HepG2 (cell line): ENCODE measurements around the gene TNFAIP2. TPM values are rescaled to one million over a fixed set of nuclear protein-coding genes. Genes with fewer than 3 reads are reported as not detected.
A peak's percentile ranks its signal among the peaks of the same experiment; 100 is the strongest.

Source experiments
- ATF7 ChIP-seq, 2 experiments: fragments of 450-650 bp in 1 of 2; sonication (generic) in 1 of 2; formaldehyde crosslinking in 1 of 2; IDR thresholded peaks; 2 replicates each; pipeline versions ENCODE4 v1.4.0 to v1.6.1; 2016 to 2020; ENCODE audit warnings: antibody characterized with exemption in 1 of 2, mild to moderate bottlenecking in 1 of 2, missing genetic modification reagents in 1 of 2
- CHD4 ChIP-seq: fragments of 200-600 bp; sonication (generic); IDR thresholded peaks from 2 replicates; pipeline ENCODE4 v1.7.0; 2017; ENCODE audit warnings: mild to moderate bottlenecking, low read length, borderline replicate concordance
- ESRRA ChIP-seq: sonication (generic); formaldehyde crosslinking; IDR thresholded peaks from 2 replicates; pipeline ENCODE4 v1.5.1; 2020; ENCODE audit warnings: mild to moderate bottlenecking, low read depth, missing genetic modification reagents
- FOSL1 ChIP-seq: sonication (generic); formaldehyde crosslinking; IDR thresholded peaks from 2 replicates; pipeline ENCODE4 v1.9.0; 2021; ENCODE audit warnings: missing genetic modification reagents, borderline replicate concordance
- HIC2 ChIP-seq: sonication (generic); formaldehyde crosslinking; IDR thresholded peaks from 2 replicates; pipeline ENCODE4 v1.9.0; 2022; ENCODE audit warnings: low read depth, missing genetic modification reagents
- HNRNPL ChIP-seq: fragments of 200-400 bp; formaldehyde crosslinking; IDR thresholded peaks from 2 replicates; pipeline ENCODE4 v1.6.1; 2017; ENCODE audit warnings: mild to moderate bottlenecking, low read depth, low read length
- KDM5B ChIP-seq: sonication (generic); formaldehyde crosslinking; IDR thresholded peaks from 2 replicates; pipeline ENCODE4 v1.4.0; 2020; ENCODE audit warnings: missing genetic modification reagents, mild to moderate bottlenecking, borderline replicate concordance
- MNT ChIP-seq: fragments of 450-650 bp; IDR thresholded peaks from 2 replicates; pipeline ENCODE4 v1.6.1; 2016
- NCOR1 ChIP-seq: fragments of 200-600 bp; sonication (generic); IDR thresholded peaks from 2 replicates; pipeline ENCODE4 v1.7.0; 2017; ENCODE audit warnings: antibody characterized with exemption, low read length, borderline replicate concordance
- PAWR ChIP-seq: sonication (generic); formaldehyde crosslinking; IDR thresholded peaks from 2 replicates; pipeline ENCODE4 v1.4.0; 2020; ENCODE audit warnings: missing genetic modification reagents, mild to moderate bottlenecking, borderline replicate concordance
- RELA ChIP-seq: sonication (generic); formaldehyde crosslinking; IDR thresholded peaks from 2 replicates; pipeline ENCODE4 v1.4.0; 2020; ENCODE audit warnings: missing genetic modification reagents
- SNAPC2 ChIP-seq: sonication (generic); formaldehyde crosslinking; IDR thresholded peaks from 2 replicates; pipeline ENCODE4 v1.8.1; 2022; ENCODE audit warnings: mild to moderate bottlenecking, missing genetic modification reagents
- SOX6 ChIP-seq, 2 experiments: fragments of 450-650 bp in 1 of 2; sonication (generic) in 1 of 2; formaldehyde crosslinking in 1 of 2; IDR thresholded peaks; 2 replicates each; pipeline versions ENCODE4 v1.4.0 to v1.6.1; 2017 to 2020; ENCODE audit warnings: antibody characterized with exemption in 1 of 2, mild to moderate bottlenecking in 1 of 2, missing genetic modification reagents in 1 of 2
- SRSF9 ChIP-seq: fragments of 200-400 bp; formaldehyde crosslinking; IDR thresholded peaks from 2 replicates; pipeline ENCODE4 v1.6.1; 2018; ENCODE audit warnings: borderline replicate concordance, mild to moderate bottlenecking, low read depth, low read length; ENCODE audit not compliant: insufficient read depth, poor library complexity, severe bottlenecking
- YEATS4 ChIP-seq: sonication (generic); formaldehyde crosslinking; IDR thresholded peaks from 2 replicates; pipeline ENCODE4 v1.4.0; 2020; ENCODE audit warnings: missing genetic modification reagents, borderline replicate concordance
- ZNF224 ChIP-seq: sonication (generic); formaldehyde crosslinking; IDR thresholded peaks from 2 replicates; pipeline ENCODE4 v1.5.0; 2020; ENCODE audit warnings: mild to moderate bottlenecking, missing genetic modification reagents
- ZNF589 ChIP-seq: sonication (generic); formaldehyde crosslinking; conservative IDR thresholded peaks from 2 replicates; pipeline ENCODE4 v1.8.0; 2022; ENCODE audit warnings: mild to moderate bottlenecking, moderate library complexity, missing genetic modification reagents
- ZNF619 ChIP-seq: sonication (generic); formaldehyde crosslinking; IDR thresholded peaks from 2 replicates; pipeline ENCODE4 v1.4.0; 2020; ENCODE audit warnings: mild to moderate bottlenecking, missing genetic modification reagents
- ZNF644 ChIP-seq: IDR thresholded peaks from 2 replicates; pipeline ENCODE4 v1.6.1; 2016; ENCODE audit warnings: low read depth
- ZNF749 ChIP-seq: sonication (generic); formaldehyde crosslinking; IDR thresholded peaks from 2 replicates; pipeline ENCODE4 v1.8.0; 2022; ENCODE audit warnings: mild to moderate bottlenecking, missing genetic modification reagents, moderate library complexity, borderline replicate concordance
- ZSCAN9 ChIP-seq: IDR thresholded peaks from 2 replicates; pipeline ENCODE4 v1.6.1; 2016; ENCODE audit warnings: borderline replicate concordance
- polyA plus RNA-seq, 8 experiments: library from polyadenylated mRNA; depleted of rRNA in 3 of 8; stranded (reverse) in 7 of 8; unstranded in 1 of 8; fragments of >200 nt; fragmentation: Illumina TruSeq in 4 of 8; extraction: Trizol in 4 of 8; gene quantifications; 2 replicates each; pipeline versions ENCODE4 v1.2.1 to v1.2.3, GENCODE V29; 2011 to 2016; ENCODE audit warnings: low read depth in 4 of 8, missing spikeins in 1 of 8, mixed read lengths in 1 of 8; ENCODE audit not compliant: insufficient read depth in 1 of 8
- total RNA-seq, 5 experiments: library from RNA; depleted of rRNA; stranded (reverse); fragments of >200 nt; fragmentation: Illumina TruSeq; extraction: Trizol; gene quantifications; 2 replicates each; pipeline ENCODE4 v1.2.3, GENCODE V29; 2016; ENCODE audit warnings: low read depth in 1 of 5
- TF ChIP-seq, protein P1 (sequence below): sonication (generic); formaldehyde crosslinking; IDR thresholded peaks from 2 replicates; pipeline ENCODE4 v1.5.1; 2020; ENCODE audit warnings: missing genetic modification reagents, mild to moderate bottlenecking, borderline replicate concordance
- TF ChIP-seq, protein P2 (sequence below): IDR thresholded peaks from 2 replicates; pipeline ENCODE4 v1.6.1; 2016; ENCODE audit warnings: control low read depth

Gene TNFAIP2
- total and polyA plus RNA-seq, 2 of the 13 experiments (the other 11 are each of a cell fraction or from before 2014, with no cell fraction given): 0.46 to 1.5 TPM

DNA sequence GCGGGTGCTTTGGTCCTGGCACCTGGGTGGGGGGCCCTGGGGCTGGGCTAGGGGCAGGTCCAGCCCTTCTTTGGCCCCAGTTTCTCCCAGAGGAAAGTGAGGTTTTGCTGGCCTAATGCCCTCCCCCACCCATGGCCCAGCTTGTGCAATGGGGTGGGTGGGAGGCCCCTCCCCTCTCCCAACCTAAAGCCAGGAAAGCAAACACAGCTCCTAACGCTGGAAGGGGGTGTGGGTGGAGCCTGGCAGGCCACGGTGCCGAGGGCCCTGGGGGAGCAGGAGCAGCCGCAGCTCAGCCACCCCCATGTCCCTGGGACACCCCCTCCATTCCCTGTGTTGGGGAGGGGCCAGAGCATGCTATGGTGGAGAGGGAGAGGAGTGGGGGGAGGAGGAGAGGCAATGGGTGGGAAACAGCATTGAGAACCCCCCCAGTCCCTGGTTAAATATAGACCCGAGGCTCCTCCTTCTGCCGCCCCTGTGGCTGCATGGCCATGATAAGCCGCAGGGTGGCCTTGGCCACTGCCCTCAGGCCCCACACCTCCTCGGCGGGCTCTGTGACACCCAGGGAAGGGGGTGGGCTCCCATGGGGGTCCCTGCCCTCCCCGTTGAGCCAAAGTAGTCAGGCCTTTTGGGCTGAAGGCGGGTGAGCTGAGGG is 24.1 kb upstream of the TNFAIP2 start (continued):
- TF ChIP-seq RELA (CRISPR knock-in tag): no peak
- TF ChIP-seq ZNF644 (CRISPR knock-in tag): peak; percentile 22; the same call in 1 of the 2 replicates
- no peak for TF ChIP-seq SRSF9
- TF ChIP-seq ATF7 (IDR thresholded peaks at IDR 0.05): no peak
- TF ChIP-seq ATF7 (CRISPR knock-in tag; IDR thresholded peaks at IDR 0.05): peak; percentile 38; the same call in 1 of the 2 replicates
- TF ChIP-seq HIC2: peak; percentile 71
- no peak; the same call in 1 of the 2 replicates for TF ChIP-seq KDM5B (CRISPR knock-in tag)
- no peak for TF ChIP-seq ZNF749 (CRISPR knock-in tag)
- TF ChIP-seq ZSCAN9 (CRISPR knock-in tag): no peak
- TF ChIP-seq ZNF619 (CRISPR knock-in tag): peak; percentile 77; the same call in 1 of the 2 replicates
- no peak for TF ChIP-seq SOX6 (IDR thresholded peaks at IDR 0.05)
- TF ChIP-seq SOX6 (CRISPR knock-in tag; IDR thresholded peaks at IDR 0.05): peak; percentile 84
- TF ChIP-seq ESRRA (CRISPR knock-in tag): no peak
- TF ChIP-seq ZNF224 (CRISPR knock-in tag): no peak
- peak; percentile 74 for TF ChIP-seq HNRNPL
- TF ChIP-seq PAWR (CRISPR knock-in tag): no peak
- TF ChIP-seq FOSL1 (CRISPR knock-in tag): no peak
- no peak for TF ChIP-seq CHD4
- peak; percentile 80 for TF ChIP-seq YEATS4 (CRISPR knock-in tag)
- peak; percentile 66 for TF ChIP-seq ZNF589 (CRISPR knock-in tag)
- TF ChIP-seq NCOR1: peak; percentile 84; the same call in 1 of the 2 replicates
- peak; percentile 53 for TF ChIP-seq MNT
- TF ChIP-seq, protein P1, sequence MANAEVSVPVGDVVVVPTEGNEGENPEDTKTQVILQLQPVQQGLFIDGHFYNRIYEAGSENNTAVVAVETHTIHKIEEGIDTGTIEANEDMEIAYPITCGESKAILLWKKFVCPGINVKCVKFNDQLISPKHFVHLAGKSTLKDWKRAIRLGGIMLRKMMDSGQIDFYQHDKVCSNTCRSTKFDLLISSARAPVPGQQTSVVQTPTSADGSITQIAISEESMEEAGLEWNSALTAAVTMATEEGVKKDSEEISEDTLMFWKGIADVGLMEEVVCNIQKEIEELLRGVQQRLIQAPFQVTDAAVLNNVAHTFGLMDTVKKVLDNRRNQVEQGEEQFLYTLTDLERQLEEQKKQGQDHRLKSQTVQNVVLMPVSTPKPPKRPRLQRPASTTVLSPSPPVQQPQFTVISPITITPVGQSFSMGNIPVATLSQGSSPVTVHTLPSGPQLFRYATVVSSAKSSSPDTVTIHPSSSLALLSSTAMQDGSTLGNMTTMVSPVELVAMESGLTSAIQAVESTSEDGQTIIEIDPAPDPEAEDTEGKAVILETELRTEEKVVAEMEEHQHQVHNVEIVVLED (CRISPR knock-in tag): no peak; the same call in 1 of the 2 replicates
- peak; percentile 60; the same call in 1 of the 2 replicates for TF ChIP-seq SNAPC2 (CRISPR knock-in tag)
- TF ChIP-seq, protein P2, sequence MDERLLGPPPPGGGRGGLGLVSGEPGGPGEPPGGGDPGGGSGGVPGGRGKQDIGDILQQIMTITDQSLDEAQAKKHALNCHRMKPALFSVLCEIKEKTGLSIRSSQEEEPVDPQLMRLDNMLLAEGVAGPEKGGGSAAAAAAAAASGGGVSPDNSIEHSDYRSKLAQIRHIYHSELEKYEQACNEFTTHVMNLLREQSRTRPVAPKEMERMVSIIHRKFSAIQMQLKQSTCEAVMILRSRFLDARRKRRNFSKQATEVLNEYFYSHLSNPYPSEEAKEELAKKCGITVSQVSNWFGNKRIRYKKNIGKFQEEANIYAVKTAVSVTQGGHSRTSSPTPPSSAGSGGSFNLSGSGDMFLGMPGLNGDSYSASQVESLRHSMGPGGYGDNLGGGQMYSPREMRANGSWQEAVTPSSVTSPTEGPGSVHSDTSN: 0 out of 2 replicates have a peak, but pooled peaks have one; percentile 30
